HG02623 (cell line): ENCODE measurements around the gene TMC5.
"Not testable (repeated sequence)": the region's sequence is repeated elsewhere in the genome, so short reads cannot be mapped to it uniquely, and the experiment has no call there.

Experiments
- ATAC-seq: cut with Tn5 transposase; IDR thresholded peaks from one replicate; pipeline ENCODE4 v1.9.1; 2021; ENCODE audit warnings: moderate library complexity; ENCODE audit not compliant: unreplicated experiment

TMC5 gene

GRCh38 chr16:19417640-19418039 is at the start of gene TMC5:
TSS of gene TMC5 (plus strand) at chr16:19417883. CDS start at chr16:19440039, 22,156 bp downstream.
- ATAC-seq: no peak

GRCh38 chr16:19372541-19372940 is 45.1 kb upstream of the TMC5 start:
- ATAC-seq: not testable (repeated sequence)

- no peak for ATAC-seq
Measured at GRCh38 chr16:19374402-19374801, 43.3 kb upstream of the TMC5 start.

GRCh38 chr16:19375561-19376158 is 42.0 kb upstream of the TMC5 start:
- ATAC-seq: no peak

- ATAC-seq: no peak
Measured at GRCh38 chr16:19377864-19378263, 39.8 kb upstream of the TMC5 start.

GRCh38 chr16:19378511-19378910 is 39.2 kb upstream of the TMC5 start:
- ATAC-seq: no peak

GRCh38 chr16:19379838-19380237 is 37.8 kb upstream of the TMC5 start:
- no peak for ATAC-seq

- ATAC-seq: no peak
Measured at GRCh38 chr16:19380328-19380727, 37.4 kb upstream of the TMC5 start.

- no peak for ATAC-seq
Measured at GRCh38 chr16:19382084-19382801, 35.4 kb upstream of the TMC5 start.

- ATAC-seq: no peak
Measured at GRCh38 chr16:19382887-19383816, 34.5 kb upstream of the TMC5 start.

- ATAC-seq: no peak
Measured at GRCh38 chr16:19384656-19385055, 33.0 kb upstream of the TMC5 start.

GRCh38 chr16:19386525-19386924 is 31.2 kb upstream of the TMC5 start:
- no peak for ATAC-seq

GRCh38 chr16:19389246-19389645 is 28.4 kb upstream of the TMC5 start:
- no peak for ATAC-seq

- not testable (repeated sequence) for ATAC-seq
Measured at GRCh38 chr16:19391185-19391776, 26.4 kb upstream of the TMC5 start.

GRCh38 chr16:19392352-19392751 is 25.3 kb upstream of the TMC5 start:
- no peak for ATAC-seq

- no peak for ATAC-seq
Measured at GRCh38 chr16:19393226-19394111, 24.2 kb upstream of the TMC5 start.

GRCh38 chr16:19395646-19396267 is 21.9 kb upstream of the TMC5 start:
- not testable (repeated sequence) for ATAC-seq

GRCh38 chr16:19396555-19397011 is 21.1 kb upstream of the TMC5 start:
- no peak for ATAC-seq

GRCh38 chr16:19397373-19397772 is 20.3 kb upstream of the TMC5 start:
- not testable (repeated sequence) for ATAC-seq

- ATAC-seq: no peak
Measured at GRCh38 chr16:19400711-19401110, 17.0 kb upstream of the TMC5 start.
